PC-3 (cell line): ENCODE data around the gene SLC7A5.
A peak's percentile ranks its signal among the peaks of the same experiment; 100 is the strongest.
"Not testable (repeated sequence)": the region's sequence is repeated elsewhere in the genome, so short reads cannot be mapped to it uniquely, and the experiment has no call there.

Source experiments
- EZH2 ChIP-seq: fragments of 300-600 bp; sonication (generic); IDR thresholded peaks from one replicate; pipeline ENCODE4 v1.6.1; 2017; ENCODE audit warnings: antibody characterized with exemption, mild to moderate bottlenecking, low read length; ENCODE audit not compliant: unreplicated experiment
- TF ChIP-seq, protein P1 (sequence below): fragments of 300-600 bp; sonication (generic); conservative IDR thresholded peaks from 2 replicates; pipeline ENCODE4 v1.5.1; 2017; ENCODE audit warnings: antibody characterized with exemption, low read depth, mild to moderate bottlenecking, low read length

- TF ChIP-seq, protein P1, sequence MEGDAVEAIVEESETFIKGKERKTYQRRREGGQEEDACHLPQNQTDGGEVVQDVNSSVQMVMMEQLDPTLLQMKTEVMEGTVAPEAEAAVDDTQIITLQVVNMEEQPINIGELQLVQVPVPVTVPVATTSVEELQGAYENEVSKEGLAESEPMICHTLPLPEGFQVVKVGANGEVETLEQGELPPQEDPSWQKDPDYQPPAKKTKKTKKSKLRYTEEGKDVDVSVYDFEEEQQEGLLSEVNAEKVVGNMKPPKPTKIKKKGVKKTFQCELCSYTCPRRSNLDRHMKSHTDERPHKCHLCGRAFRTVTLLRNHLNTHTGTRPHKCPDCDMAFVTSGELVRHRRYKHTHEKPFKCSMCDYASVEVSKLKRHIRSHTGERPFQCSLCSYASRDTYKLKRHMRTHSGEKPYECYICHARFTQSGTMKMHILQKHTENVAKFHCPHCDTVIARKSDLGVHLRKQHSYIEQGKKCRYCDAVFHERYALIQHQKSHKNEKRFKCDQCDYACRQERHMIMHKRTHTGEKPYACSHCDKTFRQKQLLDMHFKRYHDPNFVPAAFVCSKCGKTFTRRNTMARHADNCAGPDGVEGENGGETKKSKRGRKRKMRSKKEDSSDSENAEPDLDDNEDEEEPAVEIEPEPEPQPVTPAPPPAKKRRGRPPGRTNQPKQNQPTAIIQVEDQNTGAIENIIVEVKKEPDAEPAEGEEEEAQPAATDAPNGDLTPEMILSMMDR = peak; percentile 62; the same call in 1 of the 2 replicates
- TF ChIP-seq EZH2 = not testable (repeated sequence)
These were observed 40.1 kb upstream of the SLC7A5 start for GRCh38 chr16:87909203-87909935.
